Measurements from ENCODE around the gene RPP40. TPM values are rescaled to one million over a fixed set of nuclear protein-coding genes. Genes with fewer than 3 reads are reported as not detected.
A peak's percentile ranks its signal among the peaks of the same experiment; 100 is the strongest.

RPP40 gene
- polyA plus RNA-seq, 1 donor (not counting 4 experiments of a cell fraction or from before 2014, with no cell fraction given): 12.4 TPM

GRCh38 chr6:4958624-4959023, 45.2 kb downstream of the RPP40 start:
- H3K27me3 ChIP-seq (ENCODE audit: control insufficient read depth, extremely low read depth, insufficient read depth, low read length): no peaks in the 10 kb centered on the region
- DNase-seq (ENCODE audit: low read depth, low spot score): no peak
- no peak overlapping the region for H3K27ac ChIP-seq (ENCODE audit: control insufficient read depth, insufficient read depth, low read length)
- no peak overlapping the region for H3K4me3 ChIP-seq (ENCODE audit: control insufficient read depth in 2 of 3, extremely low read depth in 1 of 3, insufficient read depth in 2 of 3, low read depth in 1 of 3, low read length in 3 of 3)
- H3K9ac ChIP-seq (ENCODE audit: control insufficient read depth, extremely low read depth, insufficient read depth, low read length): no peak overlapping the region
- no peaks in the 10 kb centered on the region for H3K79me2 ChIP-seq (ENCODE audit: control insufficient read depth, insufficient read depth, low read length)
- TF ChIP-seq CTCF (optimal IDR thresholded peaks at IDR 0.05 in 1 of 3, IDR thresholded peaks at IDR 0.05 in 1 of 3, conservative IDR thresholded peaks at IDR 0.05 in 1 of 3; ENCODE audit: extremely low read depth in 1 of 3, insufficient read depth in 2 of 3, low read length in 3 of 3): no peak
- no peak for TF ChIP-seq EZH2 (IDR thresholded peaks at IDR 0.05; ENCODE audit: low read length)
- H3K9me1 ChIP-seq (ENCODE audit: control insufficient read depth, extremely low read depth, insufficient read depth, low read length): no peaks in the 10 kb centered on the region
- no peaks in the 10 kb centered on the region for H4K20me1 ChIP-seq (ENCODE audit: control insufficient read depth, extremely low read depth, insufficient read depth, low read length)
- no peak overlapping the region for H3K4me2 ChIP-seq (ENCODE audit: control insufficient read depth, extremely low read depth, insufficient read depth, low read depth, low read length)
- no peak for FAIRE-seq
- dilution Hi-C loops (cut with MboI; ENCODE audit: extremely low pct_ligation_motif_present, low sequenced_read_pairs): no loop called here
- no peaks in the 10 kb centered on the region for H3K4me1 ChIP-seq (ENCODE audit: control insufficient read depth, extremely low read depth, insufficient read depth, low read length)
- peaks cover 0 to 4% of the 10 kb centered on the region in 2 experiments for H3K36me3 ChIP-seq (ENCODE audit: control insufficient read depth in 2 of 2, extremely low read depth in 1 of 2, insufficient read depth in 2 of 2, low read length in 2 of 2)
- no peaks in the 10 kb centered on the region for H3K9me3 ChIP-seq (ENCODE audit: control insufficient read depth, low read depth, low read length)
- no peak overlapping the region for H2AFZ ChIP-seq (ENCODE audit: control insufficient read depth, low read length)

- H2AFZ ChIP-seq (ENCODE audit: control insufficient read depth, low read length): no peak overlapping the region
- H3K36me3 ChIP-seq (ENCODE audit: control insufficient read depth in 2 of 2, extremely low read depth in 1 of 2, insufficient read depth in 2 of 2, low read length in 2 of 2): peaks cover under 1 to 8% of the 10 kb centered on the region in 2 experiments
- no peak for DNase-seq (ENCODE audit: low read depth, low spot score)
- no peak overlapping the region for H3K4me2 ChIP-seq (ENCODE audit: control insufficient read depth, extremely low read depth, insufficient read depth, low read depth, low read length)
- no peaks in the 10 kb centered on the region for H3K9me3 ChIP-seq (ENCODE audit: control insufficient read depth, low read depth, low read length)
- FAIRE-seq: no peak
- H3K27ac ChIP-seq (ENCODE audit: control insufficient read depth, insufficient read depth, low read length): no peak overlapping the region
- H3K79me2 ChIP-seq (ENCODE audit: control insufficient read depth, insufficient read depth, low read length): no peaks in the 10 kb centered on the region
- no peaks in the 10 kb centered on the region for H3K27me3 ChIP-seq (ENCODE audit: control insufficient read depth, extremely low read depth, insufficient read depth, low read length)
- no peaks in the 10 kb centered on the region for H3K4me1 ChIP-seq (ENCODE audit: control insufficient read depth, extremely low read depth, insufficient read depth, low read length)
- no peaks in the 10 kb centered on the region for H4K20me1 ChIP-seq (ENCODE audit: control insufficient read depth, extremely low read depth, insufficient read depth, low read length)
- H3K9me1 ChIP-seq (ENCODE audit: control insufficient read depth, extremely low read depth, insufficient read depth, low read length): no peaks in the 10 kb centered on the region
- TF ChIP-seq CTCF (optimal IDR thresholded peaks at IDR 0.05 in 1 of 3, IDR thresholded peaks at IDR 0.05 in 1 of 3, conservative IDR thresholded peaks at IDR 0.05 in 1 of 3; ENCODE audit: extremely low read depth in 1 of 3, insufficient read depth in 2 of 3, low read length in 3 of 3) (peak; percentile 31 to 44 (median 37)), EZH2 (IDR thresholded peaks at IDR 0.05; ENCODE audit: low read length) (no peak)
- dilution Hi-C loops (cut with MboI; ENCODE audit: extremely low pct_ligation_motif_present, low sequenced_read_pairs): no loop called here
- no peak overlapping the region for H3K9ac ChIP-seq (ENCODE audit: control insufficient read depth, extremely low read depth, insufficient read depth, low read length)
- no peak overlapping the region for H3K4me3 ChIP-seq (ENCODE audit: control insufficient read depth in 2 of 3, extremely low read depth in 1 of 3, insufficient read depth in 2 of 3, low read depth in 1 of 3, low read length in 3 of 3)
Observed at GRCh38 chr6:4957521-4958231, 46.2 kb downstream of the RPP40 start.
